K562 (cell line): Measurements from ENCODE around the gene USP31. TPM values are rescaled to one million over a fixed set of nuclear protein-coding genes. Genes with fewer than 3 reads are reported as not detected.

ENCODE experiments used
- ATAC-seq: fragments of 200-7000 bp; cut with Tn5 transposase; 3 replicates; pipeline ENCODE4 v1.9.1; 2020; ENCODE audit warnings: moderate library complexity
- BruUV-seq: library from RNA; stranded (reverse); fragments of 400-500 nt; replicated peaks from 2 replicates; lab custom pipeline; 2021; lab: Mats Ljungman, UMichigan
- CTCF ChIA-PET: fragments of 300-600 bp; formaldehyde crosslinking; extraction: SDS; loops from one replicate; lab custom pipeline; 2021; ENCODE audit warnings: low intra/inter-chr PET ratio; lab: Yijun Ruan, JAX
- POLR2A ChIA-PET: fragments of 300-600, 350-650 bp; sonication (Branson Sonifier 250); formaldehyde crosslinking; extraction: SDS; loops from one replicate; lab custom pipeline; 2021; ENCODE audit warnings: antibody characterized with exemption, inconsistent platforms; lab: Yijun Ruan, JAX
- DNase-seq, 4 experiments: peaks; one replicate each; pipeline versions ENCODE4 v3.0.0 to v3.0.0-alpha.2; 2011 to 2018; ENCODE audit warnings: low spot score in 3 of 4, mixed read lengths in 3 of 4; ENCODE audit errors: extremely low read depth in 1 of 4
- FAIRE-seq: peaks from 2 replicates; lab custom pipeline; 2011; peaks lifted over from hg19 to GRCh38; lab: Jason Lieb, UNC
- H2AFZ ChIP-seq: 2 replicates; pipeline ENCODE4 v1.6.0; 2011; ENCODE audit warnings: low read depth, low read length, control low read depth, inconsistent platforms
- H3K27ac ChIP-seq: fragments of 200-600 bp; 3 replicates; pipeline ENCODE4 v1.8.0; 2011; ENCODE audit warnings: low read depth, mild to moderate bottlenecking, control low read depth, inconsistent platforms, low read length, moderate library complexity, mixed read lengths; ENCODE audit errors: extremely low read depth
- H3K27me3 ChIP-seq, 2 experiments: fragments of 300-600 bp in 1 of 2; 2 replicates in 1 of 2; 3 replicates in 1 of 2; pipeline versions ENCODE4 v1.6.0 to v1.8.0; 2011; ENCODE audit warnings: inconsistent platforms in 2 of 2, low read length in 2 of 2, mild to moderate bottlenecking in 1 of 2, mixed read lengths in 1 of 2, moderate library complexity in 1 of 2; ENCODE audit not compliant: control insufficient read depth in 2 of 2, insufficient read depth in 2 of 2
- H3K36me3 ChIP-seq: fragments of 300-600 bp; 3 replicates; pipeline ENCODE4 v1.8.0; 2011; ENCODE audit warnings: mild to moderate bottlenecking, low read length, inconsistent platforms; ENCODE audit not compliant: control insufficient read depth, insufficient read depth
- H3K4me1 ChIP-seq, 2 experiments: fragments of 200-600 bp in 1 of 2; replicated peaks in 1 of 2; 2 replicates in 1 of 2; 3 replicates in 1 of 2; pipeline versions ENCODE4 v1.5.1 to v1.8.0; 2011; ENCODE audit warnings: inconsistent platforms in 2 of 2, low read length in 2 of 2, mild to moderate bottlenecking in 1 of 2, mixed read lengths in 1 of 2, moderate library complexity in 1 of 2; ENCODE audit not compliant: control insufficient read depth in 2 of 2, insufficient read depth in 2 of 2
- H3K4me2 ChIP-seq: 2 replicates; pipeline ENCODE4 v1.6.1; 2011; ENCODE audit warnings: low read length, control low read depth, inconsistent platforms, mixed read lengths; ENCODE audit not compliant: insufficient read depth
- H3K4me3 ChIP-seq: fragments of 200-600 bp; sonication (generic), shearing (Covaris generic); 2 replicates; pipeline ENCODE4 v1.5.1; 2016; ENCODE audit warnings: control low read depth, inconsistent platforms
- H3K79me2 ChIP-seq: fragments of 200-600 bp; 3 replicates; pipeline ENCODE4 v1.8.0; 2011; ENCODE audit warnings: low read length, inconsistent platforms; ENCODE audit not compliant: control insufficient read depth, insufficient read depth
- H3K9ac ChIP-seq, 2 experiments: 2 replicates each; pipeline versions ENCODE4 v1.6.0 to v1.6.1; 2011; ENCODE audit warnings: low read depth in 2 of 2, low read length in 2 of 2, control low read depth in 1 of 2, inconsistent platforms in 1 of 2, mild to moderate bottlenecking in 1 of 2, mixed read lengths in 1 of 2; ENCODE audit not compliant: insufficient read depth in 1 of 2
- H3K9me1 ChIP-seq: one replicate; pipeline ENCODE4 v1.6.0; 2011; ENCODE audit warnings: inconsistent platforms, mild to moderate bottlenecking, low read length, moderate library complexity; ENCODE audit not compliant: control insufficient read depth, insufficient read depth
- H3K9me3 ChIP-seq: replicated peaks from 2 replicates; pipeline ENCODE4 v1.5.1; 2011; ENCODE audit warnings: low read depth, low read length, inconsistent platforms; ENCODE audit not compliant: control insufficient read depth, insufficient read depth
- H4K20me1 ChIP-seq: replicated peaks from 2 replicates; pipeline ENCODE4 v1.6.1; 2011; ENCODE audit warnings: low read length, inconsistent platforms, mixed read lengths; ENCODE audit not compliant: control insufficient read depth, insufficient read depth
- BDP1 ChIP-seq: IDR thresholded peaks from 3 replicates; pipeline ENCODE4 v1.6.1; 2011; ENCODE audit not compliant: insufficient read length, insufficient read depth
- CAMTA2 ChIP-seq: fragments of 250-450 bp; sonication (Bioruptor Pico); conservative IDR thresholded peaks from 2 replicates; pipeline ENCODE4 v1.5.1; 2022
- CREB1 ChIP-seq, 2 experiments: sonication (generic) in 1 of 2; formaldehyde crosslinking in 1 of 2; IDR thresholded peaks; 2 replicates each; pipeline versions ENCODE4 v1.6.1 to v1.8.0; 2012 to 2022; ENCODE audit warnings: inconsistent platforms in 1 of 2, mild to moderate bottlenecking in 1 of 2, missing genetic modification reagents in 1 of 2, moderate library complexity in 1 of 2
- FIP1L1 ChIP-seq: fragments of 200-400 bp; formaldehyde crosslinking; IDR thresholded peaks from 2 replicates; pipeline ENCODE4 v1.6.1; 2018; ENCODE audit warnings: mild to moderate bottlenecking, low read depth, low read length; ENCODE audit not compliant: poor library complexity, severe bottlenecking
- HINFP ChIP-seq: fragments of 450-650 bp; conservative IDR thresholded peaks from 2 replicates; pipeline ENCODE4 v1.6.1; 2016; ENCODE audit warnings: missing genetic modification characterization, low read depth, mild to moderate bottlenecking, control low read depth, missing compliant biosample characterization
- JUNB ChIP-seq: fragments of 450-650 bp; formaldehyde crosslinking; conservative IDR thresholded peaks from 2 replicates; pipeline ENCODE4 v1.4.0; 2020; ENCODE audit warnings: mild to moderate bottlenecking
- MAX ChIP-seq: sonication (generic); formaldehyde crosslinking; IDR thresholded peaks from 2 replicates; pipeline ENCODE4 v1.9.0; 2022; ENCODE audit warnings: mild to moderate bottlenecking, missing genetic modification reagents
- MCM2 ChIP-seq: fragments of 450-650 bp; IDR thresholded peaks from 2 replicates; pipeline ENCODE4 v1.6.1; 2017; ENCODE audit warnings: low read depth, mild to moderate bottlenecking
- OTX1 ChIP-seq: fragments of 450-650 bp; formaldehyde crosslinking; IDR thresholded peaks from 2 replicates; pipeline ENCODE4 v1.4.0; 2022; ENCODE audit warnings: mild to moderate bottlenecking
- RCOR1 ChIP-seq, 2 experiments: IDR thresholded peaks; 2 replicates each; pipeline ENCODE4 v1.6.1; 2012; ENCODE audit warnings: low read depth in 2 of 2, low read length in 2 of 2, borderline replicate concordance in 1 of 2, improper control_type of control experiment in 1 of 2
- SRSF1 ChIP-seq: fragments of 200-400 bp; formaldehyde crosslinking; IDR thresholded peaks from 2 replicates; pipeline ENCODE4 v1.6.1; 2017; ENCODE audit warnings: mild to moderate bottlenecking, low read depth, low read length, moderate library complexity
- TAF9B ChIP-seq: fragments of 450-650 bp; IDR thresholded peaks from 2 replicates; pipeline ENCODE4 v1.6.1; 2018; ENCODE audit warnings: mild to moderate bottlenecking; ENCODE audit not compliant: partially characterized antibody
- TRIM24 ChIP-seq, 2 experiments: fragments of 450-650 bp; IDR thresholded peaks; 2 replicates each; pipeline ENCODE4 v1.6.1; 2016
- ZKSCAN8 ChIP-seq: fragments of 200-800 bp; sonication (Bioruptor generic); IDR thresholded peaks from 2 replicates; pipeline ENCODE4 v1.6.1; 2016; ENCODE audit warnings: missing genetic modification characterization, missing compliant biosample characterization
- ZNF174 ChIP-seq: fragments of 250-450 bp; sonication (Bioruptor Pico); IDR thresholded peaks from 2 replicates; pipeline ENCODE4 v1.4.0; 2020; ENCODE audit warnings: mild to moderate bottlenecking
- ZNF76 ChIP-seq: fragments of 250-450 bp; sonication (Bioruptor Pico); IDR thresholded peaks from 2 replicates; pipeline ENCODE4 v1.4.0; 2020; ENCODE audit warnings: mild to moderate bottlenecking, moderate library complexity, borderline replicate concordance
- WGBS: fragments of 100-300 bp; shearing (Covaris generic); methylation state at CpG from one replicate; pipeline ENCODE4 v1.1.6; 2016; ENCODE audit warnings: low coverage, mixed read lengths; ENCODE audit not compliant: insufficient coverage; ENCODE audit errors: missing lambda C conversion rate; 5-methylcytosine and 5-hydroxymethylcytosine counted together
- in situ Hi-C: fragments of 300-500 bp; cut with MboI; formaldehyde crosslinking; loops from 4 replicates; pipeline ENCODE4 v1.15.0; 2018; ENCODE audit warnings: inconsistent platforms, mixed read lengths
- intact Hi-C: fragments of 100-400 bp; cut with micrococcal nuclease; formaldehyde crosslinking; loops from 2 replicates; pipeline ENCODE4 v1.14.2; 2022
- polyA plus RNA-seq, 8 experiments: library from polyadenylated mRNA; depleted of rRNA in 4 of 8; stranded (reverse) in 5 of 8; unstranded in 3 of 8; fragments of >200 nt; fragmentation: Nextera tagmentation in 2 of 8; fragmentation: Illumina TruSeq in 1 of 8; extraction: Ambion mirVana in 2 of 8; extraction: Trizol in 1 of 8; gene quantifications; 2 replicates each; pipeline versions ENCODE4 v1.2.1 to v1.2.3, GENCODE V29; 2011 to 2014; ENCODE audit warnings: inconsistent platforms in 1 of 8, missing spikeins in 1 of 8
- total RNA-seq, 7 experiments: library from RNA; depleted of rRNA in 6 of 7; stranded (reverse); fragments of >200 nt in 6 of 7; fragmentation: Illumina TruSeq in 2 of 7; extraction: Trizol in 2 of 7; gene quantifications; 2 replicates each; pipeline versions ENCODE4 v1.2.1 to v1.2.3, GENCODE V29; 2011 to 2021; ENCODE audit warnings: low replicate concordance in 1 of 7
- TF ChIP-seq, protein P1 (sequence below): fragments of 250-450 bp; sonication (Bioruptor Pico); IDR thresholded peaks from 2 replicates; pipeline ENCODE4 v1.8.0; 2021; ENCODE audit warnings: moderate library complexity, mild to moderate bottlenecking, inconsistent platforms

The USP31 gene
- total and polyA plus RNA-seq, 9 of the 15 experiments (the other 6 are each of a cell fraction or from before 2014, with no cell fraction given): 0.56 to 4.9 (median 2.9) TPM

DNA sequence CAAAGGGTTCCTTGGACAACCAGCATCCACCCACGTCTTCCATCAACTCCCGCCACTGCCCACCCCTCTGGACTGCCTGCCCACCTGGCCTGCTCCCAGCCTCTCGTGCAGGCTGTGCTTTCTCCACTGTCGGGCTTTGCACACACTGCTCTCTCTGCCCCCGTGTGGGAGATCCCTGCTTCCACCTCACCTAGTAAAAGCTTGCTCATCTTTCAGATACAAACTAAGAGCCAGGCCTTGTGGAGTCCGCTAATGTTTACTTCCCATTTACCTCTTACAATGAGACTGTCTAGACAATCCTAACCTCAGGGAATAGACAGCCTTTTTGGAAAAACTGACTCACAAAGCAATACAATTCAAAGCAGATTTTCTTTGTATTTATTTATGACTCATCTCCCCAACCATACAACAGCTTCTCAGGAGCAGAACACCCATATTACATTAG, 67.6 kb downstream of the USP31 start:
- Histone ChIP-seq H4K20me1 (no peaks in the 10 kb centered on the region), H3K27me3 (no peaks in the 10 kb centered on the region), H3K4me3 (no peak overlapping the region), H3K9me1 (no peaks in the 10 kb centered on the region), H2AFZ (no peak overlapping the region), H3K27ac (no peak overlapping the region), H3K9me3 (no peaks in the 10 kb centered on the region), H3K4me2 (no peak overlapping the region), H3K79me2 (no peaks in the 10 kb centered on the region), H3K36me3 (peaks cover 12% of the 10 kb centered on the region; the same call in 2 of the 3 replicates), H3K4me1 (peaks cover 0 to 3% of the 10 kb centered on the region in 2 experiments; a peak in 2 of 5 replicates), H3K9ac (peak overlapping the region in 1 of 2 experiments; percentile 27; a peak in 1 of 4 replicates)
- FAIRE-seq (no peak), DNase-seq (no peak), ATAC-seq (no peak)
- no TSS peak for BruUV-seq
- TF ChIP-seq TAF9B: no peak
- TF ChIP-seq JUNB (CRISPR knock-in tag): no peak
- no peak for TF ChIP-seq CAMTA2
- TF ChIP-seq MCM2: no peak
- TF ChIP-seq TRIM24 (IDR thresholded peaks at IDR 0.05): no peak
- TF ChIP-seq OTX1: no peak
- TF ChIP-seq MAX (CRISPR knock-in tag): no peak
- no peak for TF ChIP-seq FIP1L1
- TF ChIP-seq BDP1: no peak
- no peak for TF ChIP-seq ZNF174 (CRISPR knock-in tag)
- TF ChIP-seq CREB1 (IDR thresholded peaks at IDR 0.05): no peak
- TF ChIP-seq CREB1 (CRISPR knock-in tag; IDR thresholded peaks at IDR 0.05): no peak
- TF ChIP-seq ZNF76 (CRISPR knock-in tag): no peak
- TF ChIP-seq, protein P1, sequence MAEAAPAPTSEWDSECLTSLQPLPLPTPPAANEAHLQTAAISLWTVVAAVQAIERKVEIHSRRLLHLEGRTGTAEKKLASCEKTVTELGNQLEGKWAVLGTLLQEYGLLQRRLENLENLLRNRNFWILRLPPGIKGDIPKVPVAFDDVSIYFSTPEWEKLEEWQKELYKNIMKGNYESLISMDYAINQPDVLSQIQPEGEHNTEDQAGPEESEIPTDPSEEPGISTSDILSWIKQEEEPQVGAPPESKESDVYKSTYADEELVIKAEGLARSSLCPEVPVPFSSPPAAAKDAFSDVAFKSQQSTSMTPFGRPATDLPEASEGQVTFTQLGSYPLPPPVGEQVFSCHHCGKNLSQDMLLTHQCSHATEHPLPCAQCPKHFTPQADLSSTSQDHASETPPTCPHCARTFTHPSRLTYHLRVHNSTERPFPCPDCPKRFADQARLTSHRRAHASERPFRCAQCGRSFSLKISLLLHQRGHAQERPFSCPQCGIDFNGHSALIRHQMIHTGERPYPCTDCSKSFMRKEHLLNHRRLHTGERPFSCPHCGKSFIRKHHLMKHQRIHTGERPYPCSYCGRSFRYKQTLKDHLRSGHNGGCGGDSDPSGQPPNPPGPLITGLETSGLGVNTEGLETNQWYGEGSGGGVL (CRISPR knock-in tag): no peak
- no peak for TF ChIP-seq RCOR1 (IDR thresholded peaks at IDR 0.05; ENCODE audit: borderline replicate concordance in 1 of 2, low read depth in 2 of 2, low read length in 2 of 2)
- TF ChIP-seq ZKSCAN8 (CRISPR knock-in tag): no peak
- TF ChIP-seq HINFP: no peak
- no peak for TF ChIP-seq SRSF1
- ChIA-PET CTCF (no interaction called here), POLR2A (interaction anchor here (1.6 kb wide), 1 partner anchor 10 kb away, joined by 4 read pairs; no protein-coding TSS in a partner anchor)
- WGBS: 80% methylated on average over 6 of the region's 6 CpGs
- intact Hi-C loops (no loop called here), in situ Hi-C loops (no loop called here)
